GM12874 (cell line): Measurements from ENCODE around the gene CCDC69.

Experiments
- TF ChIP-seq, protein P1 (sequence below): IDR thresholded peaks from 2 replicates; pipeline ENCODE4 v1.5.1; 2011; ENCODE audit warnings: low read depth, mild to moderate bottlenecking, control low read depth, low read length, moderate library complexity; ENCODE audit not compliant: insufficient read depth

CCDC69 gene

DNA sequence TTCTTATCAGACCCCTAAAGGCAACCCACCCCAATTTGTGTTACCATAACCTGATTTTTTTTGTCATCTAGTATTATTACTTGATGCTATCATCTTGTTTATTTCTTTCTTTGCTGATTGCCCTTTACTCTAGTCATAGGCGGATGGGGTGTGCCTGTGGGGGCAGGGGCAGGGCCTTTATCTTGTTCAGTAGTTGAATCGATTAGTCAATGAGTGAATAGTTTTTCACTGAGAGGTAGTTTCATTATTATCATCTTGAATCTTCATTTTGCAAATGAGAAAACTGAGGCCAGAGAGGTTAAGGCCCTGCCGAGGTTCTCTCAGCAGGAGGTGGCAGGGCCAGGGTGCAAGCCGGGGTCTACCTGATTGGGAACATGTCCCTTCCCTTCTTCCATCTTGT, 19.7 kb upstream of the CCDC69 start:
- TF ChIP-seq, protein P1, sequence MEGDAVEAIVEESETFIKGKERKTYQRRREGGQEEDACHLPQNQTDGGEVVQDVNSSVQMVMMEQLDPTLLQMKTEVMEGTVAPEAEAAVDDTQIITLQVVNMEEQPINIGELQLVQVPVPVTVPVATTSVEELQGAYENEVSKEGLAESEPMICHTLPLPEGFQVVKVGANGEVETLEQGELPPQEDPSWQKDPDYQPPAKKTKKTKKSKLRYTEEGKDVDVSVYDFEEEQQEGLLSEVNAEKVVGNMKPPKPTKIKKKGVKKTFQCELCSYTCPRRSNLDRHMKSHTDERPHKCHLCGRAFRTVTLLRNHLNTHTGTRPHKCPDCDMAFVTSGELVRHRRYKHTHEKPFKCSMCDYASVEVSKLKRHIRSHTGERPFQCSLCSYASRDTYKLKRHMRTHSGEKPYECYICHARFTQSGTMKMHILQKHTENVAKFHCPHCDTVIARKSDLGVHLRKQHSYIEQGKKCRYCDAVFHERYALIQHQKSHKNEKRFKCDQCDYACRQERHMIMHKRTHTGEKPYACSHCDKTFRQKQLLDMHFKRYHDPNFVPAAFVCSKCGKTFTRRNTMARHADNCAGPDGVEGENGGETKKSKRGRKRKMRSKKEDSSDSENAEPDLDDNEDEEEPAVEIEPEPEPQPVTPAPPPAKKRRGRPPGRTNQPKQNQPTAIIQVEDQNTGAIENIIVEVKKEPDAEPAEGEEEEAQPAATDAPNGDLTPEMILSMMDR = no peak

DNA sequence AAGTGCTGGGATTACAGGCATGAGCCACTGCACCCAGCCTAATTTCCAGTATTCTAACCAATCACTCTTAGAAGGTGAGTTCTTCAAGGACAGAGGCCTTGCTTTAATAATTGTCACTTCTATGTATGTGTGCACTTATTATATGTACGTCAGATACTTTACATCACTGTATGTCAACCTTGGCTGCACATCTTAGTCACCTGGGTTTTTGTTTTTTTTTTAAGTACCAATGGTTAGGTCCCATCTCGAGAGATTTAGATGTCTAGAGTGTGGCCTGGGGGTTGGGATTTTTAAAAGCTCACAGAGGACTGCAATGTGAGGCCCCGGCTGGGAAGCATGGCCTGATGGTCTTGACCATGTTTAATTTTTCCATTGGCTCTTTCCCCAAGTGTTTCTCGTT, 19.2 kb upstream of the CCDC69 start:
- TF ChIP-seq, protein P1 = no peak

GRCh38 chr5:151240924-151241635, 17.2 kb upstream of the CCDC69 start:
- TF ChIP-seq, protein P1 = no peak

GRCh38 chr5:151239237-151239861, 15.5 kb upstream of the CCDC69 start:
- TF ChIP-seq, protein P1 = peak; percentile 85

- TF ChIP-seq, protein P1 = no peak
Measured at GRCh38 chr5:151238303-151238741, 14.4 kb upstream of the CCDC69 start.

DNA sequence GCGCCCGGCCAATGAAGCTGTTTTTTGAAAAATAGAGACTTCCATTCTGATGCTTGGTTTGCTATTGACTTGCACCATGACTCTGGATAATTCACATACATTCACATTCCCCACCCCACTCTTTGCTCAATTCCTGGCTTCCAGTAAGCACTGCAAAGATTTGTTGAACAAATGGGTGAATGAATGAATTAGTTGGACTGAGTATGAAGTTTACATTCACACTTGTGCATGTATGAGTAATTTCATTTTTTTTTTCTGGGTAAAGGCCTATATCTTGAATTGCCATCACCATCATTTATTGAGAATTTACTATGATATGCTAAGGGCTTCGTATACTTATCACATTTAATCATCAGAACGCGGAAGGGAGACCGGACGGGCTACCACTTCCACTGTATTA, 13.8 kb upstream of the CCDC69 start:
- TF ChIP-seq, protein P1 = no peak

DNA sequence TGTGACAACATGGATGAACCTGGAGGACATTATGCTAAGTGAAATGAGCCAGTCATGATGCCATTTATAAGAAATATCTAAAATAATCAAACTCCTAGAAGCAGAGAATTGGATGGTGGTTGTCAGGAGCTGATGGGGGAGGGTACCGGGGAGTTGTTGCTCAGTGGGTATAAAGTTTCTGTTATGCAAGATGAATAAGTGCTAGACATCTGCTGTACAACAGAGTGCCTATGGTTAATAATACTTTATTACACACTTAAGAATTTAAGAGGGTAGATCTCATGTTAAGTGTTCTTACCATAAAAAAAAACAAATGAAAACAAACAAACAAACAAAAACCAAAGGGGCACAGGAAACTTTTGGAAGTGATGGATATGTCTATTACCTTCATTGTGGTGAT, 13.0 kb upstream of the CCDC69 start:
- TF ChIP-seq, protein P1 = no peak
